OCI-LY3 (cell line): Measurements from ENCODE around the gene PLCZ1.

Experiments
- CTCF ChIP-seq: fragments of 200-600, 300-600 bp; sonication (generic); IDR thresholded peaks from 2 replicates; pipeline ENCODE4 v1.5.1; 2014; ENCODE audit warnings: antibody characterized with exemption, low read length, low read depth
- EZH2phosphoT487 ChIP-seq: fragments of 200-600 bp; shearing (Covaris generic); IDR thresholded peaks from 2 replicates; pipeline ENCODE4 v1.6.1; 2018; ENCODE audit warnings: antibody characterized with exemption, mixed run types, low read depth

- TF ChIP-seq CTCF (no peak), EZH2phosphoT487 (no peak)
Measured at GRCh38 chr12:18731156-18731555, 6.7 kb downstream of the PLCZ1 start.
